DOHH2 (cell line): Measurements from ENCODE around the gene FIBCD1.

Experiments used
- CTCF ChIP-seq: fragments of 200-600 bp; sonication (generic); IDR thresholded peaks from one replicate; pipeline ENCODE4 v1.5.1; 2014; ENCODE audit warnings: antibody characterized with exemption, mild to moderate bottlenecking, low read depth, low read length; ENCODE audit not compliant: poor library complexity, severe bottlenecking
- EZH2phosphoT487 ChIP-seq: fragments of 200-600 bp; sonication (generic); IDR thresholded peaks from 2 replicates; pipeline ENCODE4 v1.6.1; 2017; ENCODE audit warnings: borderline replicate concordance, mild to moderate bottlenecking, antibody characterized with exemption, low read length, moderate library complexity, mixed read lengths

- TF ChIP-seq CTCF (no peak), EZH2phosphoT487 (no peak)
Measured at GRCh38 chr9:130975932-130976841, 37.1 kb upstream of the FIBCD1 start.
